Urinary bladder (tissue), 4 donors: ENCODE results near the gene INPP5D. TPM values are rescaled to one million over a fixed set of nuclear protein-coding genes. Genes with fewer than 3 reads are reported as not detected.

ENCODE experiments used
- DNase-seq: peaks from one replicate; pipeline ENCODE4 v3.0.0-alpha.2; 2015; ENCODE audit errors: extremely low spot score
- H3K27ac ChIP-seq: one replicate; pipeline ENCODE4 v1.5.1; 2013; ENCODE audit warnings: low read depth, mild to moderate bottlenecking, moderate library complexity
- H3K36me3 ChIP-seq: one replicate; pipeline ENCODE4 v1.6.1; 2013; ENCODE audit warnings: mild to moderate bottlenecking, moderate library complexity; ENCODE audit not compliant: insufficient read depth
- H3K4me1 ChIP-seq: one replicate; pipeline ENCODE4 v1.6.1; 2013; ENCODE audit warnings: mild to moderate bottlenecking, moderate library complexity; ENCODE audit not compliant: insufficient read depth
- H3K4me3 ChIP-seq: one replicate; pipeline ENCODE4 v1.5.1; 2013; ENCODE audit warnings: low read depth, low read length
- WGBS: extraction: QIAGEN DNeasy Blood & Tissue Kit; methylation state at CpG from one replicate; pipeline ENCODE4 v1.1.7; 2013; 5-methylcytosine and 5-hydroxymethylcytosine counted together
- polyA plus RNA-seq: library from polyadenylated mRNA; stranded (reverse); fragments of 200-250 nt; gene quantifications from one replicate; pipeline ENCODE4 v1.2.3, GENCODE V29; 2013
- total RNA-seq: library from RNA; depleted of rRNA; stranded (reverse); fragments of >200 nt; gene quantifications from one replicate; pipeline ENCODE4 v1.2.3, GENCODE V29; 2014
- donor health status: healthy with polysubstance abuse.
- donor health status: healthy.

Gene INPP5D
- total and polyA plus RNA-seq, 2 donors, result 8.4 to 13.5 TPM

DNA sequence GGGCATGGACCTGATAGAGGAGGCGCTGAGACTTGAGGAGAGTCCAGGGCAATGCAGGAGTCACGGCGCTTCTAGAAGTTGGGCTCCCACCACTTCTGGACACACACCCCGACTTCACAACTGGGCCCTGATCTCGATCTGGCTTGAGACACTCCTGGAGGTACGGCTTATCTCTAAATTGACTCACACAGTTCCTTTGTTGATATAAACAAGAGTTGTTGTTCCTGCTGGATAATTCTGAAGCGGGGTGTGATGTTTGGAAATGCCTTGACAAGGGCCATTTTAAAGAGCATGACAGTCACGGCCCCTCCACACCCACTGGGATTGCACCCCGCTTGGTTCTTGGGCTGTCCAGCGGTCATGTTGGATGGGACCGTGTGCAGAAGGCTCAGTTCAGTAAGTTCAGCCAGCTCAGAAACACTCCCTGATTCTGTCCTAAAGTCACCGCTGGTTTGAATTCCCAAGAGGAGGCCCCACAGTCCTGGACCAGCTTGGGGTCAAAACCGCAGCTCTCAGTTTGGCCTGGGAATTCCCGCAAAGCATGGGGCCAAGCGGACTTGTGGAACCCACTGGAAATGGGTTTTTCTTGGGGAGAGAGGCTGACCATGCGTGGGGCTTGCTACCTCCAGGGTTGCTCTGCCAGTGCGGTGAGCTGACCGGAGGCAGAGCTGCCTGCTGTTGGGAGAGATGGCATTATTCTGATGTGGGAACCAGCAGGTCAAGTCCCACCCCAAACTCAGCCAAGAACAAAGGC lies 37.0 kb upstream of the INPP5D start:
- DNase-seq, result no peak
- Histone ChIP-seq H3K4me1 (no peaks in the 10 kb centered on the region), H3K36me3 (no peaks in the 10 kb centered on the region), H3K4me3 (no peak overlapping the region), H3K27ac (no peak overlapping the region)
- 88% methylated on average over 18 of the region's 18 CpGs for WGBS

DNA sequence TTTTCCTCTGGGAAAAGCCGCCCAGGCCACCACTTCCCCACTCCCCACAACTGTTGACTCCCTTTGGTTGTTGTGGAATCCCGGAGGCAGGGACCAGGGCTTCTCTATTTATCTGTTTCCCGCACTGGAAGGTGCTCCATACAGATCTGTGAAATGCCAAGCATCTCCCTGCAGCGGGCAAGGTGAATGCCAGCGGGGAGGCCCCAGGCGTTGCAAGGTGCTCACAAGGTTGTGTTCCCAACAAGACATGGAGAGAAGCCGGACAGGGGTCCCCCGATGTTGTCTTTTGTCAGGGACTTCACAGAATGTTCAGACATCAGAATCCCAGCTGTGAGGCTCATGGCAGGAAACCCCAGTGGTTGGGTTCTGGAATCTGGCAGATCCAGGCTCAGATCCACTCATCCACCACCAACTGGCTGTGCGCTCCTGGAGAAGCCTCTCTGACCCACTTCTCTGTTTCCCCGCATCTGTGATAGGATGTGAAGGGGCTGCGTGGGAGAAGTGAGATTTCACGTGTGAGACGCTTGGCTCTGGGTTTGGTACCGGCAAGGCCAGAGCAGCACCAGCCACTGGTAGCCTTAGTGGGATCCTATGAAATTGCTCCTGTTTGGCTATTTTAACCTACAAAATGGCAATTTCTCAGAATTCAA lies 36.3 kb upstream of the INPP5D start:
- WGBS, result 93% methylated on average over 14 of the region's 14 CpGs
- H3K36me3 ChIP-seq, result no peaks in the 10 kb centered on the region
- H3K4me1 ChIP-seq, result no peaks in the 10 kb centered on the region
- H3K27ac ChIP-seq, result no peak overlapping the region
- no peak for DNase-seq
- H3K4me3 ChIP-seq, result no peak overlapping the region

- H3K4me3 ChIP-seq, result no peak overlapping the region
- WGBS, result 81% methylated on average over 7 of the region's 7 CpGs
- no peaks in the 10 kb centered on the region for H3K36me3 ChIP-seq
- no peak for DNase-seq
- H3K4me1 ChIP-seq, result no peaks in the 10 kb centered on the region
- no peak overlapping the region for H3K27ac ChIP-seq
These were observed 34.4 kb upstream of the INPP5D start for GRCh38 chr2:233025706-233026105.

GRCh38 chr2:233026198-233026813 lies 33.8 kb upstream of the INPP5D start:
- Histone ChIP-seq H3K27ac (no peak overlapping the region), H3K4me3 (no peak overlapping the region), H3K36me3 (no peaks in the 10 kb centered on the region), H3K4me1 (no peaks in the 10 kb centered on the region)
- WGBS, result 76% methylated on average over 4 of the region's 4 CpGs
- no peak for DNase-seq

- no peak for DNase-seq
- WGBS, result 90% methylated on average over 9 of the region's 9 CpGs
- H3K4me1 ChIP-seq, result no peaks in the 10 kb centered on the region
- H3K36me3 ChIP-seq, result no peaks in the 10 kb centered on the region
- no peak overlapping the region for H3K4me3 ChIP-seq
- no peak overlapping the region for H3K27ac ChIP-seq
These were observed 30.8 kb upstream of the INPP5D start for GRCh38 chr2:233029321-233029720.

DNA sequence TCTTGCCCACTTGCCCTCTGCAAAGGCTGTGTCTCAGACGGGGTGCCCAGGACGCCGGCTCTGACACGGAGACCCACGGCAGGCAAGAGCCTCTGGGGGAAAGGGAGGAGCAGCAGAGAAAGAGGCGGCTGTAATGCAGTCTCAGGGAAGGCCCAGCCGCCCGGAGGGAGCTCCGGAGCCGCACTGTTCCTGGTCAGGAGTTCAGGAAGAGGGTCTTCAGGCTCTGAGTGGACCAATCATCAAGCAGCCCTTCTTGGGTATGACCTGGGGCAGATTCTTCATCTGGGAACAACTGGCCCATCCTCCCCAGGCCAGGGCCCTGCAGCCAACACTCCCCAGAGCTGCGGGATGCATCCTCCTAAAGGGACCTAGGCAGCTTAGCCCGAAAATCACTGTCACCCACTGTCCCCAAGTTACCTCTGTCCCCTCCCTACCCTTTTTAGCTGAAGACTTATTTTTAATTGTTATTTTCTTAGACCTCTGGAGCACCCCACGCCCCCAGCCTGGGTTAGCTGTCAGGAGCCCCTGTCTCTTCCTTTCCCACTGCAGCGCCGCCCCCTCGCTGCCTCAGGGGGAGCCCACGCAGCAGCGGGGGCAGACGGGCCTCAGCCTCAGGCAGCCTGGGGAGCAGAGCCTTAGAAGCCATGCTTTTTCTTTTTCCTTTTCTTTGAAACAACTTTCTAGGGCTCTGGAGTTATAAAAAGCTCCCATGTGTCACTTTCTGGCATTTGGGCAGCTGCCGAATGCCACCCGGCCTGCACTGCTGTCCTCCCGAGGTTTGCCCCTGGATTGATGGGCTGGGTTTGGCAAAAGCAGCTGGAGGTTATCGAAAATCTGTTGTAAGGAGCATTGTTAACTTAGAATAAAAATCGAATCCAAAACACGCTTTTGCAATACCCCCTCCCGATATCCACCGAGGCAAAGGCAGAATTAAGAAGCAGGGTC lies 28.3 kb upstream of the INPP5D start:
- H3K27ac ChIP-seq, result no peak overlapping the region
- DNase-seq, result no peak
- no peaks in the 10 kb centered on the region for H3K36me3 ChIP-seq
- no peak overlapping the region for H3K4me3 ChIP-seq
- 74% methylated on average over 27 of the region's 27 CpGs for WGBS
- no peaks in the 10 kb centered on the region for H3K4me1 ChIP-seq

- WGBS, result 92% methylated on average over 13 of the region's 13 CpGs
- H3K4me3 ChIP-seq, result no peak within 1 kb of the TSS
- no peaks in the 10 kb centered on the region for H3K4me1 ChIP-seq
- H3K27ac ChIP-seq, result no peak within 1 kb of the TSS
- H3K36me3 ChIP-seq, result no peaks in the 10 kb centered on the region
- no peak for DNase-seq
These were observed 27.4 kb upstream of the INPP5D start, which contains the start of gene NEU2 for GRCh38 chr2:233032551-233033320. Gene NEU2, plus strand, starts transcription at chr2:233032672. Its CDS starts 0 bp downstream, at chr2:233032672.

DNA sequence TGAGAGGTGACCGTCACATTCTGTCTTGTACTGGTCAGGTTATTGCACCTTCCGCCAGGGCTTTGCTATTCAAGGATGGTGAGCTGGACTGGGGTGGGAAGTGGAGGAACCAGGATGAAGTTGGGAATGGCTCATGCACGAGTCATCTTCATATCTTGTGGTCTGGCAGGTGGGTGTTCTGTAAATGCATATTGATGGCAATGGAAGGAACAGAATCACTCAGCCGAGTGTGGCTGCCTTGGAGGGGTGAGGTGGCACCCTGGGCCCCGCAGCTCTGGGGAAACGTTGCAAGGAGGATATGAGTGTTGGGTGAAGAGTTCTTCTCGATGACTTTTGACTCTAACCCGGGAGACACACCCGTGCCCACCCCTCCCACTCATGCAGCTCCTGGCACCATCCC lies 26.5 kb upstream of the INPP5D start:
- H3K27ac ChIP-seq, result no peak overlapping the region
- no peaks in the 10 kb centered on the region for H3K36me3 ChIP-seq
- H3K4me3 ChIP-seq, result no peak overlapping the region
- WGBS, result 88% methylated on average over 9 of the region's 9 CpGs
- DNase-seq, result no peak
- H3K4me1 ChIP-seq, result no peaks in the 10 kb centered on the region

DNA sequence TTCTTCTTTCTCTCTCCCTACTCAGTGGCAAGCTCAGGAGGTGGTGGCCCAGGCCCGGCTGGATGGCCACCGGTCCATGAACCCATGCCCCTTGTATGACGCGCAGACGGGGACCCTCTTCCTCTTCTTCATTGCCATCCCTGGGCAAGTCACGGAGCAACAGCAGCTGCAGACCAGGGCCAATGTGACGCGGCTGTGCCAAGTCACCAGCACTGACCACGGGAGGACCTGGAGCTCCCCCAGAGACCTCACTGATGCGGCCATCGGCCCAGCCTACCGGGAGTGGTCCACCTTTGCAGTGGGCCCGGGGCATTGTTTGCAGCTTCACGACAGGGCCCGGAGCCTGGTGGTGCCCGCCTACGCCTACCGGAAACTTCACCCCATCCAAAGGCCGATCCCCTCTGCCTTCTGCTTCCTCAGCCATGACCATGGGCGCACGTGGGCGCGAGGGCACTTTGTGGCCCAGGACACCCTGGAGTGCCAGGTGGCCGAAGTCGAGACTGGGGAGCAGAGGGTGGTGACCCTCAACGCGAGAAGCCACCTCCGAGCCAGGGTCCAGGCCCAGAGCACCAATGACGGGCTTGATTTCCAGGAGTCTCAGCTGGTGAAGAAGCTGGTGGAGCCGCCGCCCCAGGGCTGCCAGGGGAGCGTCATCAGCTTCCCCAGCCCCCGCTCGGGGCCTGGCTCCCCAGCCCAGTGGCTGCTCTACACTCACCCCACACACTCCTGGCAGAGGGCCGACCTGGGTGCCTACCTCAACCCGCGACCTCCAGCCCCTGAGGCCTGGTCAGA lies 25.9 kb upstream of the INPP5D start:
- H3K4me3 ChIP-seq, result no peak overlapping the region
- no peaks in the 10 kb centered on the region for H3K4me1 ChIP-seq
- no peaks in the 10 kb centered on the region for H3K36me3 ChIP-seq
- no peak overlapping the region for H3K27ac ChIP-seq
- DNase-seq, result no peak
- 92% methylated on average over 37 of the region's 37 CpGs for WGBS

- DNase-seq, result no peak
- WGBS, result 96% methylated on average over 23 of the region's 23 CpGs
- H3K27ac ChIP-seq, result no peak overlapping the region
- no peaks in the 10 kb centered on the region for H3K4me1 ChIP-seq
- no peak overlapping the region for H3K4me3 ChIP-seq
- no peaks in the 10 kb centered on the region for H3K36me3 ChIP-seq
These were observed 24.5 kb upstream of the INPP5D start for GRCh38 chr2:233035426-233036161.

DNA sequence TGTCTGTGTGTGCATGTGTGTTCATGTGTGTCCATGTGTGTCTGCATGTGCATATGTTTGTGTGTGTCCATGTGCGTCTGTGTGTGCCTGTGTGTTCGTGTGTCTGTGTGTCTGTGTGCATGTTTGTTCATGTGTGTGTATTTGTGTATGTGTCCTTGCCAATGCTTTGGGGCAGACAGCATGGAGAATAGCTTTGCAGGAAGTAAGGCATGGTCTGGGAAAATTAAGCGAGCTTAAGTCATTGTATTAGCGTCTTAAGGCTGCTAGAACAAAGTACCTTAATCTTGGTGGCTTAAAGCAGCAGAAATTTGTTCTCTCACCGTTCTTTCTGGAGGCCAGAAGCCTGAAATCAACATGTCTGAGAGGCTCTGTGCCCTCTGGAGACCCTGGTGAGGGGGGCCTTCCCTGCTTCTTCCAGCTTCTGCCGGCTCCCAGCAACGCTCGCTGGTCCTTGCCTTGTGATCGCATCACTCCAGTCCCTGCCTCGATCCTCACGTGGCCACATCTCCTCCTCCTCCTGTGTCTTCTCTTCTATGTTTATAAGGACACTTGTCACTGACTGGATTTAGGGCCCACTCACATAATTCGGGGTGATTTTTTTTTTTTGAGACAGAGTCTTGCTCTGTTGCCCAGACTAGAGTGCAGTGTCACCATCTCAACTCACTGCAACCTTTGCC lies 23.8 kb upstream of the INPP5D start:
- no peak for DNase-seq
- H3K4me1 ChIP-seq, result no peaks in the 10 kb centered on the region
- WGBS, result 84% methylated on average over 12 of the region's 12 CpGs
- H3K4me3 ChIP-seq, result no peak overlapping the region
- no peak overlapping the region for H3K27ac ChIP-seq
- no peaks in the 10 kb centered on the region for H3K36me3 ChIP-seq
